Stimulated activated effector memory CD8-positive, alpha-beta T cell treated with anti-CD3 and anti-CD28 coated beads, Interleukin-12 subunit alpha, Interleukin-12 subunit beta, amount 100 ng/mL, for 72 hours (primary cell): ENCODE results near the gene TMEM129.

ENCODE experiments used
- ATAC-seq: fragments of 150-1000 bp; cut with Tn5 transposase; 2 replicates; pipeline ENCODE4 v1.10.0; 2021
- DNase-seq, 2 donors: peaks; one replicate each; pipeline ENCODE4 v3.0.0; 2021 to 2022; ENCODE audit warnings: low spot score in 2 of 2
- H3K27ac Mint-ChIP-seq: one replicate; pipeline ENCODE4 v1.8.0; 2022; ENCODE audit warnings: mild to moderate bottlenecking, mixed read lengths
- H3K36me3 Mint-ChIP-seq: one replicate; pipeline ENCODE4 v1.8.0; 2022; ENCODE audit warnings: mild to moderate bottlenecking, mixed read lengths
- H3K4me1 Mint-ChIP-seq: one replicate; pipeline ENCODE4 v1.8.0; 2022; ENCODE audit warnings: mixed read lengths
- H3K4me3 Mint-ChIP-seq: one replicate; pipeline ENCODE4 v1.8.0; 2022; ENCODE audit warnings: mild to moderate bottlenecking, mixed read lengths
- H3K9me3 Mint-ChIP-seq: one replicate; pipeline ENCODE4 v1.8.0; 2022; ENCODE audit warnings: mixed read lengths

The TMEM129 gene

DNA sequence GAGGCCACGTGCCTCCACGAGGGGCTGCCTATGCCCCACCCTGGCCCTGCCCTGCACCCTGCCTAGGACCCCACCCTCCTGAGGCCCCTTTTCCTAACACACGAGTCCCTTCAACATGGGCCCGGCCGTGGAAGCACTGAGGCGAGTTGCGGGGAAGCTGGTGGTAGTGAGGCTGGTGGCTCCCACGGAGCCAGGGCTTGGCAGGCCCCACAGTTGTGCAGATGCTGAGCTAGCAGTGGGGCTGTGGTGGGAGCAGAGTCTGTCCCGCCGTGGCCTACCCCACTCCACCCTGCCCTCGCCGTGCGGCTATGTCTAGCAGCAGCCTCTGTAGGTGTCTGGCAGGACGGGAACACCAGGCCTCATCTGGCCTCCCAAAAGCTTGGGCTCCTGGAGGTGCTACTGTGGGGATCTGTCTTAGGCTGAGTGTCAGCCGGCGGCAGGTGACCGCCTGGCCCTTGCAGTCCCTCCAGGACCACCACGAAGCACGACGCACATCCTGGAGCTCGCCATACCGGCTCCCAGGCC, 19.0 kb upstream of the TMEM129 start:
- DNase-seq, result no peak
- Mint-ChIP-seq H3K4me1 (no peaks in the 10 kb centered on the region), H3K27ac (no peak overlapping the region), H3K4me3 (no peak overlapping the region), H3K36me3 (peaks cover 100% of the 10 kb centered on the region), H3K9me3 (peaks cover 3% of the 10 kb centered on the region)
- no peak for ATAC-seq

GRCh38 chr4:1739358-1739757, 18.2 kb upstream of the TMEM129 start:
- H3K4me3 Mint-ChIP-seq, result no peak overlapping the region

GRCh38 chr4:1738410-1738809, 17.3 kb upstream of the TMEM129 start:
- H3K4me3 Mint-ChIP-seq, result no peak overlapping the region
- DNase-seq (no peak), ATAC-seq (no peak)
- no peaks in the 10 kb centered on the region for H3K4me1 Mint-ChIP-seq
- peaks cover 100% of the 10 kb centered on the region for H3K36me3 Mint-ChIP-seq
- H3K9me3 Mint-ChIP-seq, result peaks cover 3% of the 10 kb centered on the region
- H3K27ac Mint-ChIP-seq, result no peak overlapping the region

More at GRCh38 chr4:1739358-1739757, 18.2 kb upstream of the TMEM129 start:
- Mint-ChIP-seq H3K27ac (no peak overlapping the region), H3K4me1 (no peaks in the 10 kb centered on the region), H3K36me3 (peaks cover 100% of the 10 kb centered on the region), H3K9me3 (peaks cover 3% of the 10 kb centered on the region)
- no peak for DNase-seq
- ATAC-seq, result no peak

DNA sequence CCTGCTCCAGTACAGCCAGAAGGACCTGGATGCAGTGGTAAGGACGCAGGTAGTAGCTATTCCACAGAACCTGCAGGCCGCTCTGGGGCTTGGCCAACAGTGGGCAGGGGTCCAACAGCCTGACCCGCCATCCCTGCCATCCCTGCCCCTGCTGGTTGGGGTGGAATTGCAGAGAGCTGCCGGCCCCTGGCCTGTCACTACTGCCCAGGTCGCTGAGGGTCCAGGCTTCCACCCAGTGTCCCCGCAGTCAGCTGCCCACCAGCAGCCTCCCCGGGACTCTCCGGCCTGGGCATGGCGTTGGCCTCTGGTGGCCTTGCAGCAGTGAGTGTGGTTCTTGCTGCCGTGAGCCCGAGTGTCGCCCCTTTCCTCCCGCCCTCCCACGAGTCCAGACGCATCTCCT, 16.5 kb upstream of the TMEM129 start:
- DNase-seq, result no peak
- no peak for ATAC-seq
- Mint-ChIP-seq H3K36me3 (peaks cover 100% of the 10 kb centered on the region), H3K4me3 (no peak overlapping the region), H3K4me1 (no peaks in the 10 kb centered on the region), H3K27ac (no peak overlapping the region), H3K9me3 (peaks cover 3% of the 10 kb centered on the region)

DNA sequence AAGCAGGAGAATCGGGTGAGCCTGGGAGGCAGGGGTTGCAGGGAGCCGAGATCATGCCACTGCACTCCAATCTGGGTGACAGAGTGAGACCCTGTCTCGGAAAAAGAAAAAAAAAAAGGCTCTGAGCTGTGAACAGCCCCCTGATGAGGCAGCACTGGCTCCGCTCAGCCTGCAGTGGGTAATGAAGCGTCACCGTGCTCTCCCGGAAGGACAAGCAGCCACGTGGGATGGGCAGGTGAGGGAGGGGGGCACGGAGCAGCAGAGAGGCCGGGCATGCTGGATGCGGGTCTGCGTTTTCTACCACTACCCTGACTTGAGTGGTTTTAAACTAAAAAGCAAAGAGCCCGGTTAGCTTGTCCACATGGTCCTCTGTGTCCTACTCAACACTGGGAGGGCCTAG, 15.7 kb upstream of the TMEM129 start:
- ATAC-seq, result no peak
- peaks cover 3% of the 10 kb centered on the region for H3K9me3 Mint-ChIP-seq
- no peak overlapping the region for H3K27ac Mint-ChIP-seq

DNA sequence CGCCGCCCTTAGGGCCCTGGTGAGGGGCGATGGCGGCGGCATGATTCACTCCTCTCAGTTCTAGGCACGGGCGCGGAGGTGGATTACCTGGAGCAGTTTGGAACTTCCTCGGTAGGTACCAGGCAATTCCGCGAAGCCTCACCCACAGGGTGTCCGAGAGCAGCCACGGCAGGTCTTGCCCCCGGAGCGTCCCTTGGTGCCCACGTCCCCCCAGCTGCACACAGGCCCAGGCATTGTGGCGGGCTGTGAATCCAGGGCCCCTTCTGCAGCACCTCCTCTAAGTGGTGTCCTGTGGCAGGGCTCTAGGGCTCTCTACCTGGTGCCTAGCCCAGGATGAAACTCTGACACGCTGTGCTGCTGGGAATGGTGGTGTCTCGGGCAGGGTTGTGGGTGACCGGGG, 14.1 kb upstream of the TMEM129 start:
- Mint-ChIP-seq H3K4me3 (no peak overlapping the region), H3K36me3 (peaks cover 98% of the 10 kb centered on the region), H3K27ac (no peak overlapping the region), H3K4me1 (no peaks in the 10 kb centered on the region), H3K9me3 (peaks cover 3% of the 10 kb centered on the region)
- ATAC-seq, result no peak
- DNase-seq, result no peak

More for the DNA sequence above, 15.7 kb upstream of the TMEM129 start:
- no peak for DNase-seq
- Mint-ChIP-seq H3K36me3 (peaks cover 98% of the 10 kb centered on the region), H3K4me1 (no peaks in the 10 kb centered on the region), H3K4me3 (no peak overlapping the region)

DNA sequence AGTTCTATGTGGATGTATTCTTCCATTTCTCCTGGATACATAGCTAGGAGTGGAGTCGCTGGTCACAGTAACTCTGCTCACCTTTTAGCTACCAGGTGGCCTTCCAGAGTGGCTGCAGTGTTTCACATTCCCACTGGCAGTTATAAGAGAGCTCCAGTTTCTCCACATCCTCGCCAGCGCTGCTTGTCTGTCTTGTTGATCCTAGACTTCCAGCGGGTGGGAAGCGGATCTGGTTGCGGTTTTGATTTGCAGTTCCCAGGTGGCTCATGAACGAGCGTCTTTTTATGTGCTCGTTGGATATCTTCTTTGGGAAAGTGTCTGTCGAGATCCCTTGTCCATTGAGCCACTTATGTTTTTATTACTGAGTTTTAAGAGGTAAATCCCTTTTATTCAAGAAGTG, 11.8 kb upstream of the TMEM129 start:
- Mint-ChIP-seq H3K36me3 (peaks cover 98% of the 10 kb centered on the region), H3K27ac (no peak overlapping the region), H3K4me3 (no peak overlapping the region), H3K9me3 (no peaks in the 10 kb centered on the region), H3K4me1 (peaks cover 19% of the 10 kb centered on the region)
- DNase-seq (no peak), ATAC-seq (no peak)

GRCh38 chr4:1731180-1731579, 10.1 kb upstream of the TMEM129 start:
- H3K9me3 Mint-ChIP-seq, result no peaks in the 10 kb centered on the region

GRCh38 chr4:1730532-1731135, 9.5 kb upstream of the TMEM129 start:
- DNase-seq, result no peak
- H3K4me1 Mint-ChIP-seq, result peaks cover 28% of the 10 kb centered on the region

More at GRCh38 chr4:1731180-1731579, 10.1 kb upstream of the TMEM129 start:
- ATAC-seq, result peak; percentile 77
- Mint-ChIP-seq H3K4me1 (peaks cover 25% of the 10 kb centered on the region), H3K4me3 (no peak overlapping the region), H3K36me3 (peaks cover 98% of the 10 kb centered on the region), H3K27ac (no peak overlapping the region)
- DNase-seq, result no peak

GRCh38 chr4:1728061-1728980, 7.2 kb upstream of the TMEM129 start:
- Mint-ChIP-seq H3K4me3 (peak overlapping the region; percentile 11), H3K4me1 (peaks cover 50% of the 10 kb centered on the region), H3K27ac (no peak overlapping the region), H3K9me3 (no peaks in the 10 kb centered on the region), H3K36me3 (peaks cover 98% of the 10 kb centered on the region)
- DNase-seq (no peak), ATAC-seq (no peak)

More at GRCh38 chr4:1730532-1731135, 9.5 kb upstream of the TMEM129 start:
- no peak overlapping the region for H3K27ac Mint-ChIP-seq
- H3K4me3 Mint-ChIP-seq, result no peak overlapping the region
- H3K36me3 Mint-ChIP-seq, result peaks cover 98% of the 10 kb centered on the region
- ATAC-seq, result no peak
- H3K9me3 Mint-ChIP-seq, result no peaks in the 10 kb centered on the region

GRCh38 chr4:1727117-1728031, 6.3 kb upstream of the TMEM129 start:
- peaks cover 98% of the 10 kb centered on the region for H3K36me3 Mint-ChIP-seq
- no peak overlapping the region for H3K27ac Mint-ChIP-seq
- H3K4me3 Mint-ChIP-seq, result no peak overlapping the region
- H3K9me3 Mint-ChIP-seq, result no peaks in the 10 kb centered on the region
- DNase-seq, result no peak
- peaks cover 60% of the 10 kb centered on the region for H3K4me1 Mint-ChIP-seq
- no peak for ATAC-seq

GRCh38 chr4:1726146-1726934, 5.2 kb upstream of the TMEM129 start:
- peak; percentile 55 for ATAC-seq
- Mint-ChIP-seq H3K9me3 (no peaks in the 10 kb centered on the region), H3K27ac (peak overlapping the region; percentile 88), H3K4me1 (peaks cover 66% of the 10 kb centered on the region), H3K4me3 (peak overlapping the region; percentile 15), H3K36me3 (peaks cover 97% of the 10 kb centered on the region)
- DNase-seq, result peak; percentile 90 to 95

DNA sequence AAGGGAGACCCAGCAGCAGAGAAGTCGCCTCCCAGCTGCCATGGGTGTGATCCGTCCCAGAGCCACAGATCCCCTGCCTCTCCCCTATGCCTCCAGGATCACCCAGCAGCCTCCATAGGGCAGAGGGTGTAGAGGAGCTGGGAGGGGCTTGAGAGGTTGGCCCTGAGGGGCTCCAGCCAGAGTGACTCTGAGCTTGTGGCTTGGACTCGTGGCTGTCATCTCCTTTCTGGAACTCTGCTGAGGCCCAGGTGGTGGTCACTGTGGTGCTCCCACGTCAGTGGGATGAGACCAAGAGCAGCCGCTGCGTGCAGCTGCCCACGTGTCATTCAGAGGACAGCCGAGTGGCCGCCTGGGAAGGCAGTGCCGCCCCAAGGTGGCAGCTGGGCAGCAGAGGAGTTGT, 4.4 kb upstream of the TMEM129 start:
- peaks cover 66% of the 10 kb centered on the region for H3K4me1 Mint-ChIP-seq
- no peak for ATAC-seq
- peak overlapping the region; percentile 99 for H3K4me3 Mint-ChIP-seq
- H3K9me3 Mint-ChIP-seq, result no peaks in the 10 kb centered on the region
- no peak overlapping the region for H3K27ac Mint-ChIP-seq
- H3K36me3 Mint-ChIP-seq, result peaks cover 88% of the 10 kb centered on the region
- no peak for DNase-seq

DNA sequence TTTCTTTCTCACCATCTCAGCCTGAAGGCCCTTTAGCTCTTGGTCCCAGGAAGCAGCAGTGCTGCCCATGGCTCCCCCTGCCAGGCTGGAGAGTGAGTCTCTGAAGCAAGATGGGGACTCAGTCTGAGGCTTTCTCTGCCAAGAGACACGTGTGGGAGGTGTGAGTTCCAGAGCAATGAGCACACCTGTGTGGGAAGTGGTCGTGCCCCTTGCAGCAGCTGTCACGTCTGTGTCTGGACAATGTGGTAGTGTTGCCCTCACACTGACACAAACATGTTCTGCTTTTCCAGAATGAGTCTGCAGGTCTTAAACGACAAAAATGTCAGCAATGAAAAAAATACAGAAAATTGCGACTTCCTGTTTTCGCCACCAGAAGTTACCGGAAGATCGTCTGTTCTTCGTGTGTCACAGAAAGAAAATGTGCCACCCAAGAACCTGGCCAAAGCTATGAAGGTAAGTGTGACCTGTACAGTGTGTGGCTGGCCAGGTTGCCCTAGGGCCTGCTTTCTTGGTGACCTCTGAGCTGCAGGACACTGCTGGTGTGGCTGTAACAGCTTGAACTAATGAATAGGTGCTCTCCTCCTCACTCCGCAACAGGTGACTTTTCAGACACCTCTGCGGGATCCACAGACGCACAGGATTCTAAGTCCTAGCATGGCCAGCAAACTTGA, 2.1 kb upstream of the TMEM129 start:
- peaks cover 60% of the 10 kb centered on the region for H3K4me1 Mint-ChIP-seq
- no peak for DNase-seq
- no peaks in the 10 kb centered on the region for H3K9me3 Mint-ChIP-seq
- peak overlapping the region; percentile 97 for H3K27ac Mint-ChIP-seq
- peak; percentile 53 for ATAC-seq
- peak overlapping the region; percentile 99 for H3K4me3 Mint-ChIP-seq
- H3K36me3 Mint-ChIP-seq, result peaks cover 77% of the 10 kb centered on the region
